ENCODE results near the gene TMEM163.
"Not testable (repeated sequence)": the region's sequence is repeated elsewhere in the genome, so short reads cannot be mapped to it uniquely, and the experiment has no call there.

The TMEM163 gene

DNA sequence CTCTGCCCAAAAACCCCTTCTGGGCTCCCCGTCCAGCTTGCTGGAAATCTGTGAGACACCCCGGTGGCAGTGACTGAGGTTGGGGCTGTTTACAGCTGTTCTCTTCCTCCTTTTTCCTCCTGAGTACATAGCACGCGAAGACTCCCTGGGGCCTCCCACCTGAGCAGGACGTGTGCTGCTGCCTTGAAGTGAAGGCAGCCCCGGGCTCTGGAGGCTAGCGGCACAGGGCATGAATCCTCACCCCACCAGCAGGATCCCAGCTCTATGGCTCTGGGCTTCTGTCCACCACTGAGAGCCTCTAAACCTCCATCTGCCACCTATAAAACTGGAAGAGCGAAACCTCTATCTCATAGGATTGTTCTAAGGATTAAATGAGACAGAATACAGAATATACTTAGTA lies 182.5 kb downstream of the TMEM163 start:
- DNase-seq (ENCODE audit: low read depth, low spot score) = no peak

DNA sequence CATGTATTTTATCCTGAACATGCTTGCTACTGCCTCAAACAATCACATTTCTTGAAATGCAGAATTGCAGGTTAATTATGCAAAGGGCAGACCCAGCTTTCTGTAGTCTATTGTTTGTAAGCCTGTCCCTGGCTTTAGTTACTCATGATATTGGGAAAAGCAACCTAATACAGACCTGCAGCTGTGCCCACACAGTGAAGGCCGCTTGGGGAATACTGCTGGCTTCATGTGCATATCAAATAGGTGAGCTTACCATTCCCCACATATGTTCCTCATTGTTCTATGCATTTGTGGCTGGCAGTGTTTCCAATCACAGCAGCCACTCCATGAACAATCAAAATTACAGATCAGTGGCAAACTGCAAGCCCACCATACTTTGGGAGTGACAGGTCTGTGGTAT lies 186.3 kb downstream of the TMEM163 start:
- DNase-seq (ENCODE audit: low read depth, low spot score) = no peak

DNA sequence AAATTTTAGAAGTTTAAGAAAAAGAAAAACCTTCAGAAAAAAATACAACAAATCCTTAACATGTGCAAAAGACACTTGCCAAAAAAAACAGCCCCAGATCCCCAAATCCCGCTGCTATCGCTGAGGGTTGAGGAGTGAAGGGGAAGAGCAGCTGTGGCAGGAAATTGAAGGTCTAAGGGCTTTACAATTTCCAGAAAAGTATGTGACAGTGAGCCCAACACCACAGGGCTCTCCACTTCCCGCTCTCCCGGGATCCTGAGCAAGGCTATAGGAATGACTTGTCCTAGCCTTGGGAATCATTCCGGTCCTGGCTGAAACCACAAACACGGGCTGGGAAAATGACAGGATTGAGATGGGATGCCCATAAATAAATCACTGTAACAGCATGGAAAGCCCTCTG lies 191.4 kb downstream of the TMEM163 start:
- no peak for DNase-seq (ENCODE audit: low read depth, low spot score)

DNA sequence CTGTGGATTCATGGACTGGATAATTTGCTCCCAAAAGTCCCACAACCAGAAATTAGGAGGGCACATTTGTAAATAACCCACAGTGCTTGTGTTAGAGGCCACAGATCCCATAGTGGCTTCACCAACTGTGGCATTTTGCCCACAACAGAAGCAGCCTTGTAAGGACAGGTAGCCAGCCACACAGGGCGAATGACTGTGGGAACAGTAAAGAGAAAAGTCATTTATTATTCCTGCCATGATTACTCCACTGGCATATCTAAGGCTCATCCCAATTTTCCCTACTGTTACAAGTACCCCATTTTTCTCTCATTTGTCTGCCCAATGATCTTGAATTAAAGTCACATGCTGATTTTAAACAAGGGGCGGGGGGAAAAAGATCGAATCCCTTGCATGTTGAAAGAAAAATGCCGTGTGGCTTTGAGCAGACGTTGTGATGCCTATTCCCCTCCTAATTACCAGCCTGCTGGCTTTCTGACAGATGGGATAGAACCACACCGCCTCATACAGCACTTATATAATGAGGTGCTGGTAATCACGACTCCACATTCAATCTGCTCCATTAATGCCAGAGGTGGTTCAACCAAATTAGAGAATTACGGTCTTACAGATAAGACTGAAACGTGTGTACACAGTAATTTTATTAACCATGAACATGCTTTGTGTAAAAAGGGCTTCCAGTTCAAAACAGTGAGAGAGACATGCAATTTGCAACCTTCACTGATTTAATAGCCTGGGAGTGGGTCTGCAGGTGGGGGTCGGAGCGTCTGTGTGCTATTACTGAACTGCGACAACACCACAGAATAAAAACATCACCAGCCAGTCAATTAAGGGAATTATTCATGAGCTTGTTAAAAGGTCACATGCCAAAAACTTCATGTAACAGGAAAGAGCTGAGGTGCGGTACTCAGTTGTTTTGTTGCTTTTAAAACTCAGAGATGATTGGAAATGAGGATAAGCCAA lies 196.0 kb downstream of the TMEM163 start:
- no peak for DNase-seq (ENCODE audit: low read depth, low spot score)

DNA sequence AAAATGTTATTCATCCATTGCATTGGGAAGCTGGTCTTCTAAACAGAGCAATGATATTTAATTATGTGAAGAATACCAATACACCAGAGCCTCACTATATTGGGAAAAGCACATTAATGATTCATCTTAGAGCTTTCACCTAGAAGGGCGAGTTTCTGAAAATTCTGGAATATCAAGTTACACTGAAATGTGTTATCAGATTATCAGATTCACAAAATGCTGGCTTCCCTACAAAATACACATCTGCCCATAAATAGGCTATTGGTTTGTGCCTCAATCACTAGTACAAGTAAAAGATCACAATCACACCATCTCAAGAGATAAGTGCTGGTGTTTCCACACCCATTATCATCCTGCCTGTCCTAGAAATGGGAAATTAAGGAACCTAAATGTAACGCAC lies 200.7 kb downstream of the TMEM163 start:
- no peak for DNase-seq (ENCODE audit: low read depth, low spot score)

DNA sequence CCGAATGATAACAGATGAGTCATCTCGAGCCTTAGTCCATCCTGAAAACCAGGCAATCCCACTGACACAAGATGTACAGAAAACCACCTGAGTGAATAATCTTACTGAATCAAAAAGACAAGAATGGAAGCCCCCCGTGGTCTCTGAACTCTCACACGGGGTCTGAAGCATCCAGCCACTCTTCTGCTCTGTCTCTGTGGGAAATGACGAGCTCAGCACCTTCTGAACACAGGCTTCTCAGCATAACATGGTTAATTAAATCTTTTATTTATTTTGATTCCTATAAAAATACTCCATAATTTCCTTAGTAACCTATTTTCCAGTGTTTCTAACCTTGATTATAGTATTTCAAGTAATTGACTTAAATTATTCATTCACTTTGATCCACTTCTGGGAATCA lies 203.7 kb downstream of the TMEM163 start:
- no peak for DNase-seq (ENCODE audit: low read depth, low spot score)

DNA sequence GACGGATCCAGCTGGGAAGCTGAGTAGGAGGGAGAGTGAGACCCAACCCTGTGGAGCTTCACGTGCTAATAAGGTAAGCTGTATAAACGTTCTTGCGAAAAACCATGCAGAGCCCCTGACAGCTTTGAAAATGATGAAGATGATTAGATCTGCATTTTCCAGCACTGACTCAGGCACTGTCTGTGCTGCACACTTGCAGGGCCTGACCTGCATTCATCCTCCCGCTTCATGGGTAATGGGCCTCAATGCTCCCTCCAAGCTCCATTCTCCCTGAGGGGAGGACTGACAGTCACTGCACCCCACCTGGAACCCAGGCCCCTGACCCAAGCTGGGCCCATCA lies 205.4 kb downstream of the TMEM163 start:
- no peak for DNase-seq (ENCODE audit: low read depth, low spot score)

DNA sequence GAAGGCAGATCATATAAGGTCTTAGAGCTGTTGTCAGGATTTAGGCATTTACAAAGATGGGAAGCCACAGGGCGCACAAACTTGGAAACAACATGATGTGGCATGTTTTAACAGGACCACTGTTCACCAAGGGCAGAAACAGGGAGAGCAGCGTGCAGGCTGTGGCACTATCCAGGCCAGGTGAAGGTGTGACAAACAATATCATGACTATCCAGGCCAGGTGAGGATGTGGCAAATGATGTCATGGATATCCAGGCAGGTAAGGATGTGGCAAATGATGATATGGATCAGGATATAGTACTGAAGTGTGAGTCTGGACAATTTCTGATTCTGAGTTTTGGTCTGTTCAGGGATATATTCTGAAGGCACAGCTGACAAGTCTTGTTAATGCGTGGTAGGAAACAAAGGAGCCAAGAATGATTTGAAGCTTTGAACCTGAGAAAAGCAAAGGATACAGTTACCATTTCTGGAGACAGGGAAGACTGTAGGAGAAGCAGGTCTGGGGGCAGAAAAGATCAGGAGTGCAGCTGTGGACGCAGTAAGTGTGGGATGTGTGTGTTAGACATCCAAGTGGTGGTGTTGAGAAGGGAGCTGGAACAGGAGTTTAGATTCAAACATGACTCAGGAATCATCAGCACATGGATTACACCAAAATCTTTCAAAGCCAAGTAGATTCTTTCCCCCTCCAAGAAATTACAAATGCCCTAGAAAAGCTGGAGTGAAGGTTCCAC lies 205.9 kb downstream of the TMEM163 start:
- no peak for DNase-seq (ENCODE audit: low read depth, low spot score)

DNA sequence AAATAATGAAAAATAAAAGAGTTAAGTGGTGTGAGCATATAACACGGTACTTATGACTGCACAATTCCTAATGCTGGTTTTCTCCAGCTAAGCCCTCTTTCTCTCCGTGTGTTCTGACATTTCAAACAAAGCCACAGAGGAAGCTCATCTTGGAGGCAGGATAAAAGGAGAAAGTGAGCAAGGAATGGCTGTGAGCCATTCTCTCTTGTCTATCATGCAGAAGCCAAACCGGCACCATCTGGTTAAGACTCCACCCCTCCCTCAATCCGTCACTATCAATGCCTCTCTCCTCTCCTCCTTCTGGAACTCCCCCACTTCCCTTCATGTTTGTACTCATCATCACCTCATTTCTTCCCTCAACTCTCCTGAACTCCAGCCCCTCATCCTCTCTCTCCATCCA lies 210.4 kb downstream of the TMEM163 start:
- DNase-seq (ENCODE audit: low read depth, low spot score) = no peak

DNA sequence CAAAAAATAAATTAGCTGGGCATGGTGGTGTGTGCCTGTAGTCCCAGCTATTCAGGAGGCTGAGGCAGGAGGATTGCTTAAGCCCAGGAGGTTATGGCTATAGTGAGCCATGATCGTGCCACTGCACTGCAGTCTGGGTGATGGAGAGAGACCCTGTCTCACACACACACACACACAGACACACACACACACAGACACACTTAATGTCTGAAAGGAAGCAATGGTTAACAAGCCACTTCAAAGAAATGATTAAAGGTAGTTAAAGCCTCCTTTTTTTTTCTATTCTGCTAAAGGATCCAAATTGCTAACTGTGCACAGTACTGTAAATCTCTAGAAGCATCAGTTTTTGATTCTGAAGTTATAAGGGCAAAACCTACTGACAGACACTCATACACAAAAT lies 211.1 kb downstream of the TMEM163 start:
- DNase-seq (ENCODE audit: low read depth, low spot score) = no peak

DNA sequence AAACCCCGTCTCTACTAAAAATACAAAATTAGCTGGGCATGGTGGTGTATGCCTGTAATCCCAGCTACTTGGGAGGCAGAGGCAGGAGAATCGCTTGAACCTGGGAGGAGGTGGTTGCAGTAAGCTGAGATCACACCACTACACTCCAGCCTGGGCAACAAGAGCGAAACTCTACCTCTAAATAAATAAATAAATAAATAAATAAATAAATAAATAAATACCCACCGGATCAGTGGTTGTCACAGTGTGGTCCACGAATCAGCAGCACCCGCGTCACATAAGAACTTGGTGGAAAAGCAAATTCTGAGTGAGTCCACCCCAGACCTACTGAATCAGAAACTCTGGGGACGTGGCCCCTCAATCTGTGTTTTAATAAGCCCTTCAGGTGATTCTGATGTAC lies 211.6 kb downstream of the TMEM163 start:
- not testable (repeated sequence) for DNase-seq (ENCODE audit: low read depth, low spot score)

DNA sequence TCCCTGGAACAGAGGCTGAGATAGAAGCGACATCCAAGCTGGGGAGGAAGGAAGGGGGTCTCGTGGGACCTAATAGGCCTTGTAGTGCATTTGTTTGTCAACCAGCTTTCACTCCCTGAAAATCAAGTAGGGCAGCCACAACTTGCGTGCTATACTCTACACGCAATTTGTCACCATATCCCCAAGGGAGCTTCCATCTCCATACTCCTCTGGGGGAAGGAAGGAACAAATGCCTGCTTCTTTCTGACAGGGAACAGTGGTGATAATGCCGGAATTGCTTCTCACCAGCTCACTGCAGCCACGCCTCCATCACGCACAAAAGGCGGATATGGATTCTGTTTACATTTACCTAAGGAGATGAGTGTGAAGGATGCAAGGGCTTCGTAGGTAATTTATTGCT lies 213.4 kb downstream of the TMEM163 start:
- DNase-seq (ENCODE audit: low read depth, low spot score) = no peak

DNA sequence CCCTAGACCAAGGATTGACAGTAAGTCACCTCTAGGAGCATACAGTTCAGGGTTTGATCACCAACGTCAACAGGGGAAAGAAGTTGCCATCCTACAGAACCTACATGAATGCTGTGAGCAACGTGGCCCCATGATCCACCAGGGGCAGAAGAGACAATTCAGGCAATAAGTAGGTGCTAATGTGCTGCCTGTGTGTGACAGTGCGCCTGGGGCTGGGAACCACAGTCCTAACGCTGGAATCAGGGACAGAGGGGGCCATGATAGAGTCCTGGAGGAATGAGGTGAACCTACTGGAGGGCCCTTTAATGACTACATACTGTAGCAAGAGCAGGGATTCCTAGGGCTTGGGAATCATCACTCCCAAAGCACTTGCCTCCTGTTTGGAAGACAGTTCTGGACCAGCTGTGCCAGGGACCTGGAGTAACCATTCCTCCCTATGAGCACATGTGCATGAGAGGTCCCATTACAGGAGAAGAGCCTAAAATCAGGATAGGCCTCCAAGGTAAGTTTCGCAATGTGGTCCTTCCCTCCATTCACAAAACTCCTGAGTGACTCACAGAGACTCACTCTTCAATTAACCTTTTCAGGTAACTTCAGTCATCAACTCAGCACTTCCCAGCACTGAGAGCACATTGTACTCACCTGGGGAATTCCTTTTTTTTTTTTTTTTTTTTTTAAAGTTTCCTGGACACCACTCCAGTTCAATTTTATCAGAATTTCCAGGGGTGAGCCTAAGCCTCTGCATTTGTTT lies 214.0 kb downstream of the TMEM163 start:
- no peak for DNase-seq (ENCODE audit: low read depth, low spot score)

DNA sequence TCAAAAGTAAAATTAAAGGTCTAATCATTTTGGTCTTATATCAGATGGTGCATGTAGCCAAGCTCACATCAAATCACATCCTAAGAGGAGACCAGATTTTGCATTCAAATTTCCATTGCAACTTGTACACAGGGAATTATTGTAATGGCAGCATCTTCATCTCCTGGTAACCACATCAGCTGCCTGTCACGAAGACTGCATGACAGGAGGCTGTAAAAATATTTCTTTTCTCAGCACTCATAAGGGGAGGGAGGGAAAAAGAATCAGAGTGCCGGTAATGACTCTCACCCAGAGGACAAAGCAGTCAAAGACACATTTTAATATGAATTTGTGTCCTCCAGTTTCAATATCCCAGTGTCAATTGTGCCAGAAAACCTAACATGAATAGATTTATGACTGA lies 216.7 kb downstream of the TMEM163 start:
- DNase-seq (ENCODE audit: low read depth, low spot score) = no peak

DNA sequence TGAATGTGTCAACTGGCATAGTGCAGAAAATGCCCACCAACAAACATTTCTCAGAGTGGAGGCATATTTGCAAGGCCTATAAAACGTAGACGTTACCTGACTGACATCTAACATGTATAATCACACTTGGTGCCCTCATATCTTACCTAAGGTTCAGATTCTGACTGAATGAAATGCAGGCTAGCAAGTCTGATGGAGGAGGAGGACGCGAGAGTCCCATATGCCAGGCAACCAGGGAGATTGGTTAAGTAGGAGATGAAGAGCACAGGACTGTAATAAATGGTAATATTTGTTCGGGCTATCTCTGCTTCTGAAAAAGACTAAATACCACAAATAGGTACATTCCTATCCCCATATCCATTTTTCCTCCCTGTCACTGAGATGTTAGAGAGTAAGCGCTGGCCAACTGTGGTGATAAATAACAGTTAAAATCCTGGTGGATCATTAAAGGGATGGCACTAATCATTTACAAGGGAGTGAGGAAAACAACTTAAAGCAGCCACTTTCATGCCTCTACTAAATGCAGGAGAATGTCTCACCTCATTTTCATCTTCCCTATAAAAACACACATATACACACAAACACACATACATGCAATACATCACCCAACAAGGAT lies 217.2 kb downstream of the TMEM163 start:
- DNase-seq (ENCODE audit: low read depth, low spot score) = no peak

DNA sequence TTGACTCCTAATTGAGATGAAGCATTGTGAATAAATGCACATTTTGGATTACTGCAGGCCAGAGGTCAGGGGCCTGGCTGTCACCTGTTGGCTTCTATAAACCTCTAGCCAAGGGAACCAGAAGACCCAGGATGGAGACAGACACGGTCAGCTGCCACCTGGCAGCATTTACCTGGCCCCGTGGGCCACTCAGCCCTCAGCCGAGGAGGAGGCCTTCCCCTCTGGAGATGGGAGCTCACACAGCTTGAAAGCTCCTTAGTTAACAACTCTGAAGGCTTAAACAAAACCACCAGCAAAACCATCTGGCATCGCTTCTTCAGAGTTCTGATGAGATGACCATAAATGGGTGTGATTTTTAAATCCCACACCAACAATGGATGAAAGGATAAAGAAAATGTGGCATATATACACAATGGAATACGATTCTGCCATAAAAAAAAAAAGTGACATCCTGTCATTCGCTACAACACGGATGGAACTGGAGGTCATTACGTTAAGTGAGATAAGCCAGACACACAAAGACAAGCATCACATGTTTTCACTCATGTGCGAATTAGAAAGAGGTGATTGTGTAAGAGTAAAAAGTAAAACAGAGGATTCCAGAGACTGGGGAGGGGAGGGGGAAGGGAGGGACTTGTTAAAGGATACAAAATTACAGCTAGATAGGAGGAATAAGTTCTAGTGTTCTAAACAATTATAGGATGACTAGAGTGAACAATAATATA lies 218.4 kb downstream of the TMEM163 start:
- DNase-seq (ENCODE audit: low read depth, low spot score) = no peak

DNA sequence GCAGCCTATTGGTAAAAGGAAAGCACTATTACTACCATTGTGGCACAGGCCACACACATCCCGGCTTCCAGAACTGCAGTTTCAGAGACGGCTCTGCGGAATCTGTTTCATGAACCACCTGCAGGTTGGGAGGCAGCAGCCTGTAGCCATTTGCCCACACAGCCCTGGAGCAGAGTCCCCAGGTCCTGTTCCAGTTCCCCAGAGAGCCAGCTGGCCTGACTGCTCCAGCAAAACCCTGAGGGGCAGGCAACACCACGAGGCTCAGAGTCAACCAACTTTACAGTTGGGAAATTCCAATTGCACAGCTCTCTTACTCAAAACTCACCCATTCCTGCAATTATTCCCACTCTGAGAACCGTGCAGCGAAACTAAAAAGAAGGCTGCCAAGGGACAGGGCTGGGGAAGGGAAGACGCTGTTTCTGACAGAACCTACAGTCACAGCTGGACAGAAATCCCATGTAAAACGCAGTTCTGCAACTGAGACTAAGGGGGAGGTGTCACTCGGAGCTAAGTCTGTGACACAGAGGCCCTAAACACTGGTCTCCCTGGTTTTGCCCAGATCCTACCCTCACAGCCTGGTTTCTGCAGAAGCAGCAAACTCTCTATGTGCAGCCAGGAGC lies 219.4 kb downstream of the TMEM163 start:
- DNase-seq (ENCODE audit: low read depth, low spot score) = no peak

DNA sequence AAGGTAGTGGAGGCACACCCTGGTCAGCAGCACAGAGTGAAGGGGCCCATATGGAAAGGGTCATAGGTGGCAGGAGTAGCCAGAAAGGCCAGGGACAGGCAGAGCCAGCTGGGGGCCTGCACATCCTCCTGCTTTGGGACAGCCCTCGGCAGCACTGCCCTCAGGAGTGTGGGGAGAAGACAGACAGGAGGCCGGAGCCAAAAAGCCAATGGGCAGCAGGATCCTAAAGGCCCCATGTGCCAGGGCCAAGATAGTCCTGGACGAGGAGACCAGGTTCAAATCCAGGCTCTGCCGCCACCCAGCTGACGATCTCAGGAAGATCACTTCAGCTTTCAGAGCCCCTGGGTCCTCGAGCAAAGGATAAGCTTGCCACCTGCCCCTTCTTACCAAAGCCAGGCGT lies 220.1 kb downstream of the TMEM163 start:
- DNase-seq (ENCODE audit: low read depth, low spot score) = no peak

DNA sequence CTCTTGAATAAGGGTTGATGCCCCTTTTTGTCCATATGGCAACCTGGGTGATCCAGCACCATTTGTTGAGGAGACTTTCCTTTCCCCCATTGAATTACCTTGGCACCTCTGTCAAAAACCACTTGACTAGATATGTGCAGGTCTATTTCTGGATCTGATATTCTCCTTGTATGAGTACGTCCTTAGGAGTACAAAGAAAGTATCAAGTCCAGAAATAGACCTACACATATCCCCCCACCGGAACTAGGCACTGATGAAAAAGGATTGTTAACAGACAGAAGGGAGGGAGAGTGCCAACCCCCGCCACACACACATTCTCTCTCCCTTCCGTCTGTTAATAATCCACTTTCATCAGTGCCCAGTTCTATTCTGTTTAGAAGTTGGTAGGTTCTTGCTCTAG lies 225.0 kb downstream of the TMEM163 start:
- DNase-seq (ENCODE audit: low read depth, low spot score) = no peak

DNA sequence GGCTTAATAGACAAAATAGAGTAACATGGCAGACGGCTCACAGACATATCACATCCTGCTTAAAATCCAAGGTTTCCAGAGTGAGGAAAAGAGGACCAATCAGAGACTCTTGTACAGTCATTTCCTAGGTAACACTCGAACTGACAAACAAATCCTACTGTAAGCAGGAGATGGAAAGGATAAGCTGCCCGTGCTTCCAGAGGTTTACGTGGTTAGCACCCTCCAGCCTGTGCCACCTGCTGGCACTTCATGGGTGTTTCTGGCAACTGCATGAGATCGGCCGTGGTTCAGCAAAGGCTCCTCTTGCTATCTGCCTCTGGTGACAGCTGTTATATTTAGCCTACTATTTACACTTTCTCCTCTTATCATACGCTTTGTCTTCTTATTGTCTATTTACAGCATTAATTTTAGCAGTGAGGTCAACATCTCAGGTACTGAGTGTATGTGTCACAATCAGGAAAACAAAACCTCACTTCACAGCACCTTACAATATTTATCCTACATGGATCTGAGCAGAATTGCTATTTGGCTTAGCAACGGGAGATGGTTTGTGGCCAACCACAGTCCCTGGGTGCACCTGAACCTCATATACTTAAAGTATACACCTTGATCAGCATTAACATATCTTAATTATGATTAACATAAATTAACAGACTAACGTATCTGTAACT lies 226.9 kb downstream of the TMEM163 start:
- DNase-seq (ENCODE audit: low read depth, low spot score) = no peak
